Activated effector memory CD4-positive, alpha-beta T cell treated with anti-CD3 and anti-CD28 coated beads, Interleukin-2, amount 50 U/mL, for 16 hours (primary cell): ENCODE data around the gene ASB1.

Source experiments
- DNase-seq: peaks from one replicate; pipeline ENCODE4 v3.0.0-alpha.2; 2020

The ASB1 gene

GRCh38 chr2:238446371-238446770 is 19.6 kb downstream of the ASB1 start:
- no peak for DNase-seq

GRCh38 chr2:238448031-238448955 is 21.6 kb downstream of the ASB1 start:
- no peak for DNase-seq

GRCh38 chr2:238449241-238449640 is 22.5 kb downstream of the ASB1 start:
- DNase-seq: no peak

- DNase-seq: no peak
Observed at GRCh38 chr2:238449909-238450417, 23.2 kb downstream of the ASB1 start.

GRCh38 chr2:238450440-238450861 is 23.7 kb downstream of the ASB1 start:
- DNase-seq: no peak

- DNase-seq: no peak
Observed at GRCh38 chr2:238453842-238454241, 27.1 kb downstream of the ASB1 start.

- no peak for DNase-seq
Observed at GRCh38 chr2:238456449-238456848, 29.7 kb downstream of the ASB1 start.

- DNase-seq: no peak
Observed at GRCh38 chr2:238456970-238457926, 30.5 kb downstream of the ASB1 start.

- DNase-seq: no peak
Observed at GRCh38 chr2:238457927-238458324, 31.2 kb downstream of the ASB1 start.

- DNase-seq: no peak
Observed at GRCh38 chr2:238458651-238459050, 31.9 kb downstream of the ASB1 start.

- DNase-seq: no peak
Observed at GRCh38 chr2:238459081-238459629, 32.4 kb downstream of the ASB1 start.

GRCh38 chr2:238461051-238461450 is 34.3 kb downstream of the ASB1 start:
- DNase-seq: no peak

GRCh38 chr2:238461491-238461890 is 34.8 kb downstream of the ASB1 start:
- DNase-seq: no peak

- no peak for DNase-seq
Observed at GRCh38 chr2:238461916-238462315, 35.2 kb downstream of the ASB1 start.

- DNase-seq: no peak
Observed at GRCh38 chr2:238462782-238463396, 36.2 kb downstream of the ASB1 start.

GRCh38 chr2:238464389-238464788 is 37.7 kb downstream of the ASB1 start:
- DNase-seq: no peak

- DNase-seq: no peak
Observed at GRCh38 chr2:238465487-238466242, 38.9 kb downstream of the ASB1 start.

- DNase-seq: no peak
Observed at GRCh38 chr2:238466243-238466756, 39.6 kb downstream of the ASB1 start.

- no peak for DNase-seq
Observed at GRCh38 chr2:238467062-238467461, 40.3 kb downstream of the ASB1 start.

GRCh38 chr2:238467792-238468191 is 41.1 kb downstream of the ASB1 start:
- DNase-seq: no peak

GRCh38 chr2:238469155-238469554 is 42.4 kb downstream of the ASB1 start:
- no peak for DNase-seq

GRCh38 chr2:238473014-238473413 is 46.3 kb downstream of the ASB1 start:
- no peak for DNase-seq
